ENCODE results near the gene CALM1.

CALM1 gene

GRCh38 chr14:90409209-90409730 is 12.4 kb downstream of the CALM1 start:
- peak; percentile 79 for DNase-seq (ENCODE audit: low spot score)

GRCh38 chr14:90412058-90412457 is 15.2 kb downstream of the CALM1 start:
- DNase-seq (ENCODE audit: low spot score), result no peak

GRCh38 chr14:90416720-90417119 is 19.9 kb downstream of the CALM1 start:
- no peak for DNase-seq (ENCODE audit: low spot score)

GRCh38 chr14:90418053-90418452 is 21.2 kb downstream of the CALM1 start:
- DNase-seq (ENCODE audit: low spot score), result no peak

GRCh38 chr14:90419200-90419599 is 22.4 kb downstream of the CALM1 start:
- DNase-seq (ENCODE audit: low spot score), result peak; percentile 96

- no peak for DNase-seq (ENCODE audit: low spot score)
Measured at GRCh38 chr14:90421001-90421631, 24.3 kb downstream of the CALM1 start.

GRCh38 chr14:90421632-90422020 is 24.8 kb downstream of the CALM1 start:
- no peak for DNase-seq (ENCODE audit: low spot score)

GRCh38 chr14:90423166-90423565 is 26.3 kb downstream of the CALM1 start:
- no peak for DNase-seq (ENCODE audit: low spot score)

- DNase-seq (ENCODE audit: low spot score), result no peak
Measured at GRCh38 chr14:90424075-90424474, 27.2 kb downstream of the CALM1 start.

GRCh38 chr14:90424686-90425372 is 28.0 kb downstream of the CALM1 start:
- DNase-seq (ENCODE audit: low spot score), result no peak

- DNase-seq (ENCODE audit: low spot score), result no peak
Measured at GRCh38 chr14:90425373-90425879, 28.6 kb downstream of the CALM1 start.

GRCh38 chr14:90426031-90426540 is 29.3 kb downstream of the CALM1 start:
- DNase-seq (ENCODE audit: low spot score), result no peak

- no peak for DNase-seq (ENCODE audit: low spot score)
Measured at GRCh38 chr14:90426663-90427062, 29.8 kb downstream of the CALM1 start.

- no peak for DNase-seq (ENCODE audit: low spot score)
Measured at GRCh38 chr14:90427848-90428426, 31.1 kb downstream of the CALM1 start.

- DNase-seq (ENCODE audit: low spot score), result no peak
Measured at GRCh38 chr14:90428676-90429075, 31.8 kb downstream of the CALM1 start.

GRCh38 chr14:90429236-90429635 is 32.4 kb downstream of the CALM1 start:
- DNase-seq (ENCODE audit: low spot score), result no peak

- DNase-seq (ENCODE audit: low spot score), result no peak
Measured at GRCh38 chr14:90429754-90430153, 32.9 kb downstream of the CALM1 start.

- no peak for DNase-seq (ENCODE audit: low spot score)
Measured at GRCh38 chr14:90434370-90435020, 37.7 kb downstream of the CALM1 start.

GRCh38 chr14:90438841-90439240 is 42.0 kb downstream of the CALM1 start:
- DNase-seq (ENCODE audit: low spot score), result no peak

- no peak for DNase-seq (ENCODE audit: low spot score)
Measured at GRCh38 chr14:90440021-90440451, 43.2 kb downstream of the CALM1 start.

- no peak for DNase-seq (ENCODE audit: low spot score)
Measured at GRCh38 chr14:90440592-90440991, 43.8 kb downstream of the CALM1 start.

- DNase-seq (ENCODE audit: low spot score), result no peak
Measured at GRCh38 chr14:90442388-90442787, 45.6 kb downstream of the CALM1 start.

Measured in RKO (cell line).